CD4-positive, alpha-beta T cell treated with Interleukin-10 for 1 hour (primary cell): ENCODE data around the gene SLC34A3.

Experiments
- DNase-seq: peaks from one replicate; pipeline ENCODE4 v3.0.0-alpha.2; 2020

Gene SLC34A3

GRCh38 chr9:137198051-137198901, 32.4 kb upstream of the SLC34A3 start:
- no peak for DNase-seq

DNA sequence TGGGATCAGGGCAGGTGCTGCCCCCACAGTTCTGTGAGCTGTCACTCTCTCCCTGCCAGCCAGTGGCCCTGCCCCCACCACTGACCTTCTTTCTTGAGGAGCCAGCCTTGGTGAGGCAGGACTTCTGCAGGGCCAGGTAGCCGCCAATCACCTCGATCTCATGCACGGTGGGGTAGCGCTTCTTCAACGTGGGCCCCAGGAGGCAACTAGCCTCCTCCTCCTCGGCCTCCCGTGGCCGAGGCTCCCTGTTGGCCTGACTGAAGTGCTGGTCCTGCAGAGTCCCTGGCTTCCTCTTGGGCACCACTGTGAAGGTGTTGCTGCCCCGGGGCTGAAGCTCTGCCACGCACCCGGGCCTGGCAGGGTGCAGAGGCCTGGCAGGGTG, 31.8 kb upstream of the SLC34A3 start:
- DNase-seq: no peak

DNA sequence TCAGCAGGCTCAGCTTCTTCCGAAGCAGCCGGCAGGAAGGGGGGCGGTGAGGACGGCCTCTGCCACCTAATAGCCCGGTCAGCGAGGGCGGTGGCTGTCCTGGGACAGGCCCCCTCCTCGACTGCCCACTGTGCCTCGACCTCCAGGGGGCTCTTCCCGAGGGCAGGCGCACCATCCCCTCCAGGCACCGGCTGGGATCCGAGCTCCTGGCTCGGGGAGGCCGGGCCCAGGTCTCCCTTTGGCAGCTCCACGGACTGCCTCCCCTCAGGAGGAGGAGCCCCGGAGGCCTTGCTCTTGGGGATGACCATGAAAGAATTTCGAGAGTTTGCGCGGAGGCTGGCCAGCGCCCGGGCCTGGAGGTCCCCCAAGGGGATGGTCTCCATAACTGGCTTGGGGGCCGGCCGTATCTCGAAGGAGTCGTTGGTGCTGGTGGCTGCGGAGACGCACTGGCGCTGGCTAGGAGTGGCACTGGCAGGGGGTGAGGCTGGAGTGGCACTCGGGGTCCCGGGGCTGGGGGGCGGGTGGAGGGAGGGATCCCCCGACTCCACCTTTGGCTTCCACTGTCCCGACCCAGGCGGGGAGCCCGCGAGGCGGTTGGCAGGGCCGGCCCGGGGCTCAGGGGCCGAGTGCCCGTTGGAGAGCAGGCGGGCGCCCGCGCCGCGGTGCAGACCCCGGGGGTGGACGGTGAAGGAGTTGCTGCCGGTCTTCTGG, 31.1 kb upstream of the SLC34A3 start:
- DNase-seq: no peak

GRCh38 chr9:137200311-137201204, 30.1 kb upstream of the SLC34A3 start, which contains the start of gene TPRN:
Gene TPRN (minus strand): TSS chr9:137200741. CDS start chr9:137200711, 30 bp downstream.
- DNase-seq: peak; percentile 98

- DNase-seq: no peak
Measured at GRCh38 chr9:137201205-137201868, 29.4 kb upstream of the SLC34A3 start.

GRCh38 chr9:137202966-137203365, 27.7 kb upstream of the SLC34A3 start:
- no peak for DNase-seq

GRCh38 chr9:137204731-137205125, 26.0 kb upstream of the SLC34A3 start:
- no peak for DNase-seq

DNA sequence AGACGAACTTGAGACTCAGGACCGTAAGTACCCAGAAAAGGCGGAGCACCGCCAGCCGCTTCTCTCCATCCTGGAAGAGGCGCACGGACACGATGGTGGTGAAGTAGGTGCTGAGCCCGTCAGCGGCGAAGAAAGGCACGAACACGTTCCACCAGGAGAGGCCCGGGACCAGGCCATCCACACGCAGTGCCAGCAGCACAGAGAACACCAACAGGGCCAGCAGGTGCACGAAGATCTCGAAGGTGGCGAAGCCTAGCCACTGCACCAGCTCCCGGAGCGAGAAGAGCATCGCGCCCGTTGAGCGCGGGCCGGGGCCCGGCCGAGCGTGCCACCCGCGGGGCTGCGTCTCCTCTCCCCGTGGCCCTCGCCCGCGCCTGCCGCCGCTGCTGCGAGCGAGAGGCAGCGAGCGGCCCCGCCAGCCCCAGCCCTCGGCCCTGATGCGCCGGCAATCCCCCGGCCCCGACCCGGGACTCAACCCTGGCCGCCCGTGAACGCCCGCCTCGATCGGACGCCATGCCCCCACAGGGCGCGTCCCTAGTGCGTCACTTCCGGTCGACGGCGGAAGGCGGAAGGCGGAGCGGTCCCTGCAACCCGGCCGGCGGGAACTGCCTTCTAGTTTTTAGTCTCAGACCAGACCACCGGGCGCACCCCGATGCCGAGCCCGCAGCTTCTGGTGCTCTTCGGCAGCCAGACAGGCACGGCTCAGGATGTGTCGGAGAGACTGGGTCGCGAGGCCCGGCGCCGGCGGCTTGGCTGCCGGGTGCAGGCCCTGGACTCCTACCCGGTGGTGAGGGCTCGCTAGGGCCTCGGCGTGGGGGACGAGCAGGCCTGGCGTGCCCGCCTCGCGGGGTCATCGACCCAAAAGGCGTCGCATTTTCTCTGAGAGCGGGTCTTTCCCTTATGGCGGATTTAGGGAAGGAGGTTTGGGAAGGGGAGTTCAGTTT, 25.3 kb upstream of the SLC34A3 start, which contains the start of the genes NDOR1 and TMEM203:
Gene NDOR1 (plus strand): TSS at position 575 of the 944 bp plus-strand sequence. CDS start 78 bp downstream, at position 653.
Gene TMEM203 (minus strand): TSS at position 523 of the 944 bp plus-strand sequence. CDS start 234 bp downstream, at position 289.
- DNase-seq: peak; percentile 92

DNA sequence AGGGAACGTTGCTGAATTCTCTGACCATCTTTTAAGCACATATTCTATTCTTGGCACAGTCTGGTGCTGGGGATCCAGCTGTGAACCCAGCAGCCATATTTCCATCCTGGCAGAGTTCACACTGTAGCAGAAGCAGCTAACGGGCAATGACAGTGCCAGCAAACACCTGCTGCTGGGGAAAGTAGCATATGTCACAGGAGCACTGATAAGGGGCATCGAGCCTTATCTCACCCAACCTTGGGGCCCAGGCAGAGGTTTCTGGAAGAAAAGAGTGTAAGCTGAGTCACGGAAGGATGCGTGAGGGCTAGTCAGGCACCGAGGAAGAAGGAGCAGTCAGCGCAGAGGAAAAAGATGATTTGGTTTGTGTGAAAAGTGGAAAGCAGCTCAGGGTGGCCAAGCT, 24.1 kb upstream of the SLC34A3 start:
- no peak for DNase-seq

DNA sequence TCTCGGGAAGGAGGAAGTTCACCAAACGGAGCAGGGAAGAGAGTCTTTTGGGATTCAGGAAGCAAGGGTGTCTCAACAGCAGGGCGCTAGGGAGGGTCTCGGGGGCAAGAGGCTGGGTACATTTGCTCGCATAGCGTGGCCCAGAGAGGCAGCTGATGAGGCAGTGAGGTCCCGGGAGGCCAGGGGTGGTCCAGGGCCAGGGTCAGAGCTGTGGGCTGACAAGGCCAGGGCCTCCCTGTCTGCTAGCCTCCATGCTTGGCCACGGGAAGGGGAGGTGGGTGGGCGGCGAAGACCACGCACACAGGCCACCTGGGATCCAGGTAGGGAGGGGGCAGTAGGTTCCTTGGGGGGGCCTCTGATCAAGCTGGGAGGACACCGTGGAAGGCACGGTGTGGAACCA, 19.2 kb upstream of the SLC34A3 start:
- no peak for DNase-seq

DNA sequence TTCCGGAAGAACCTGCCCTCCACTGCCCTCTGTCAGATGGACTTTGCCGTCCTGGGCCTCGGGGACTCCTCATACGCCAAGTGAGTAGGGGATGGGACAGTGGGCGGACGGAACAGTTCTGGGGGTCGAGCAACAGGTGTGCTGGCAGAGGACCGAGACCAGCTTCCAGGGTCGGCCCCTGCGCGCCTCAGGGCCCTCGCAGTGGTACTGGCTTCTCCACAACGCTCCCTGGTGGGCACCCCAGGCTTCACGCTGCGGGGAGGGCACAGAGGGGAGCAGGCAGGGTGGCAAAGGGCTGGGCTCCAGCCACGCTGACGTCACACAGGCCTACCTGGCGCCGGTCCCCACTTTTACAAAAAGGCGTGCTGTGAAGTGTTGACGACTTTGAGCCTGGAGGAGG, 18.2 kb upstream of the SLC34A3 start:
- no peak for DNase-seq

DNA sequence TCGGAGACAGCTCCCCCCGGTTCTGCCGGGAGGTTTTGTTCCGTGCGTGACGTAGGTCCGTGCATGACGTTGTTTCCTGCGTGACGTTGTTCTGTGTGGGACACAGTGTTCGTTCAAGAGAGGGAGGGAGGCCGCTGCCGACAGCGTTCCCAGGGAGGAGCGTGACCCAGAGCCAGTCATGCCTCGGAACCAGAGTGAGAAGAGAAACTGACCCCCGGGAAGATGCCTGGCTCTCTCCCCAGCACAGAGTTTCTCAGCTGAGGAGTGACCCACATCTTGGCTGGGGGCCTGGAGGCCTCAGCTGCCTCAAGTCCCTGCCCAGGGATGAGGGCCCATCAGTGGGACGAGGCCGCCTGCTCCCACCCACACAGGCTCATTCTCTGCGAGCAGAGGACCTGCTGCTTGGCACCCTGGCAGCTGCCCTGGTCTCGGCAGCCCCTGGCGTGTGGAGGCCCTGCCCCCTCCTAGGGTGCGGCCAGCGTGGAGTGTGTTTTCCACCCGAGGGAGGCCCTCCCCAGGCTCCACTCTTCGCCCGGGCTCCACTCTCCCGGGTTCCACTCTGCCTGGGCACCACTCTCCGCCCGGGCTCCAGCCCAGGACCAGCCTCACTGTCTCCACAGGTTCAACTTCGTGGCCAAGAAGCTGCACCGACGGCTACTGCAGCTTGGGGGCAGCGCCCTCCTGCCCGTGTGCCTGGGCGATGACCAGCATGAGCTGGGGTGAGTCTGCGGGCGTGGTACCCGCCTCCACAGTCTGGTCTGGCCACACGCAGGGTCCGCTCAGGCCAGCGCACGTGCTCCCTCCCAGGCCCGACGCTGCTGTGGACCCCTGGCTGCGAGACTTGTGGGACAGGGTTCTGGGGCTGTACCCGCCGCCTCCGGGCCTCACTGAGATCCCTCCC, 17.3 kb upstream of the SLC34A3 start:
- no peak for DNase-seq

DNA sequence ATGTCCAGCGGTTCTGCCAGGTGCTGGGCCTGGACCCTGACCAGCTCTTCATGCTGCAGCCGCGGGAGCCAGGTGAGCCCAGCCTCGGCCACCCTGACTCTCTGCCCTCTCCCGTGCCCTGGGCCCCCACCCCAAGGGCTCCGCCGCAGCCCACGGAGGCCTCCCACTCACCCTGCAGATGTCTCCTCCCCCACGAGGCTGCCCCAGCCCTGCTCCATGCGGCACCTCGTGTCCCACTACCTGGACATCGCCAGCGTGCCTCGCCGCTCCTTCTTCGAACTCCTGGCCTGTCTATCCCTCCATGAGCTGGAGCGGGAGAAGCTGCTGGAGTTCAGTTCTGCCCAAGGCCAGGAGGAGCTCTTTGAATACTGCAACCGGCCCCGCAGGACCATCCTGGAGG, 16.1 kb upstream of the SLC34A3 start:
- DNase-seq: no peak

DNA sequence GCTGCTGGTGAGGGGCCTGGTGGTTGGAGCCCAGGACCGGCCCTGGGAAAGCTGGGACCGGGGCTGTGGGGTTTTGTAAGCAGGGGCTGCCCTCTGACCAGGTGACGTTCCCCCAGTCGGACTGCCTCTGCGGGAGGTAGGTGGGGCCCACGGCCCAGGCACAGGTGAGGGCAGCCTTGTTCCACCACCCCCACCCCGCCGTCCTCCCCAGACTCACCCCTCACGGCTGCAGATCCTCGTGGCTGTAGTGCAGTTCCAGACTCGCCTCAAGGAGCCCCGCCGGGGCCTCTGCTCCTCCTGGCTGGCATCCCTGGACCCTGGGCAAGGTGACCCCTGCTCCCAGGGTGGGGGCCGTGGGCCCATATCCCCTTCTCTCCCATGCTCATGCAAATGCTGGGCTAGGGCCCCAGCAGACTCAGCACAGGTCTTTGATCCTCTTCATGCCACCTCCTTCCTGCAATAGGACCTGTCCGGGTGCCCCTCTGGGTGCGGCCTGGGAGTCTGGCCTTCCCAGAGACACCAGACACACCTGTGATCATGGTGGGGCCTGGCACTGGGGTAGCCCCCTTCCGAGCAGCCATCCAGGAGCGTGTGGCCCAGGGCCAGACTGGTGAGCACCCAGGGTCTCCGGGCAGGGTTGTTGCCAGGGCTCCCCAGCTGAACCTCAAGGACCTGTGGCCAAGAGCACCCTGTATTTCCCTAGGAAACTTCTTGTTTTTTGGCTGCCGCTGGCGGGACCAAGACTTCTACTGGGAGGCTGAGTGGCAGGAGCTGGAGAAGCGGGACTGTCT, 15.3 kb upstream of the SLC34A3 start:
- no peak for DNase-seq

- DNase-seq: no peak
Measured at GRCh38 chr9:137216188-137216965, 14.3 kb upstream of the SLC34A3 start.

GRCh38 chr9:137217276-137218211, 13.2 kb upstream of the SLC34A3 start:
- no peak for DNase-seq

DNA sequence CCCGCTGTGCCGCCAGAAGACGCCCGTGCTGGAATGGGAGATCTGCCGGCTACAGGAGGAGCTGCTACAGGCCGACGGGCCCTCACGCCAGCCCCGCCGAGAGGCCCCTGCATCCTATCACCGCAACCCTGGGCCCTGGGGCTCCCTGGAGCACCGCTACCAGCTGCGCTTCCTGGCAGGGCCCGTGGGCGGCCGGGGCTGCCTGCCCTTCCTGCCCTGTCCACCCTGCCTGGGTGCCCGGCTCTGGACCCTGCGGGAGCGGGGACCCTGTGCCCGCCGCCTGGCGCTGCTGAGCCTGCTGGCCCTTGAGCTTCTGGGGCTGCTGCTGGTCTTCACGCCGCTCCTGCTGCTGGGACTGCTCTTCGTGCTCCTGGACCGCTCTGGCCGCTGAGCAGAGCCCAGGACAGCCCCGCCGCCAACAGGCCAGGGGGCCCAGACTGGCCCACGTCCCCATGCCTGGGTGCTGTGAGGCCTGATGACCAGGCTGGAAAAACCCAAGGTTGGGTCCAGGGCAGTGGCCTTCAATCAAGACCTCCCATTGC, 12.4 kb upstream of the SLC34A3 start:
- DNase-seq: no peak
